HEK293 (cell line): ENCODE measurements around the gene TRMT112.

Source experiments
- BCL11B ChIP-seq: fragments of 450-650 bp; formaldehyde crosslinking; IDR thresholded peaks from 2 replicates; pipeline ENCODE4 v1.5.1; 2016; ENCODE audit warnings: low read depth, missing biosample characterization, missing genetic modification characterization
- ELK4 ChIP-seq: IDR thresholded peaks from 2 replicates; pipeline ENCODE4 v1.6.1; 2011; ENCODE audit warnings: mild to moderate bottlenecking, low read depth, low read length, borderline replicate concordance
- GLI2 ChIP-seq: fragments of 450-650 bp; formaldehyde crosslinking; IDR thresholded peaks from 2 replicates; pipeline ENCODE4; 2017; ENCODE audit warnings: missing biosample characterization, missing genetic modification characterization, low read depth, borderline replicate concordance
- GLI4 ChIP-seq: fragments of 450-650 bp; formaldehyde crosslinking; IDR thresholded peaks from 2 replicates; pipeline ENCODE4 v1.5.1; 2016; ENCODE audit warnings: missing biosample characterization, missing genetic modification characterization
- HOXD13 ChIP-seq: sonication (generic); formaldehyde crosslinking; IDR thresholded peaks from 2 replicates; pipeline ENCODE4 v1.8.0; 2022; ENCODE audit warnings: missing genetic modification reagents, borderline replicate concordance
- KLF16 ChIP-seq: fragments of 450-650 bp; formaldehyde crosslinking; IDR thresholded peaks from 2 replicates; pipeline ENCODE4 v1.5.1; 2017; ENCODE audit warnings: missing biosample characterization, missing genetic modification characterization
- SP3 ChIP-seq: fragments of 450-650 bp; formaldehyde crosslinking; IDR thresholded peaks from 2 replicates; pipeline ENCODE4 v1.5.1; 2016; ENCODE audit warnings: missing biosample characterization, missing genetic modification characterization
- TRIM28 ChIP-seq: IDR thresholded peaks from 2 replicates; pipeline ENCODE4 v1.6.1; 2011; ENCODE audit warnings: low read length, control low read depth, borderline replicate concordance
- ZFHX2 ChIP-seq: fragments of 450-650 bp; formaldehyde crosslinking; conservative IDR thresholded peaks from 2 replicates; pipeline ENCODE4 v1.5.1; 2016; ENCODE audit warnings: missing biosample characterization, missing genetic modification characterization
- ZNF112 ChIP-seq: fragments of 450-650 bp; formaldehyde crosslinking; IDR thresholded peaks from 2 replicates; pipeline ENCODE4 v1.5.0; 2017; ENCODE audit warnings: missing biosample characterization, missing genetic modification characterization
- ZNF132 ChIP-seq: fragments of 450-650 bp; formaldehyde crosslinking; IDR thresholded peaks from 2 replicates; pipeline ENCODE4 v1.5.1; 2017; ENCODE audit warnings: missing biosample characterization, missing genetic modification characterization, borderline replicate concordance
- ZNF138 ChIP-seq: fragments of 450-650 bp; formaldehyde crosslinking; IDR thresholded peaks from 2 replicates; pipeline ENCODE4 v1.5.1; 2016; ENCODE audit warnings: missing biosample characterization, missing genetic modification characterization, borderline replicate concordance
- ZNF148 ChIP-seq: fragments of 450-650 bp; formaldehyde crosslinking; IDR thresholded peaks from 2 replicates; pipeline ENCODE4 v1.5.0; 2017; ENCODE audit warnings: missing biosample characterization, missing genetic modification characterization, borderline replicate concordance
- ZNF184 ChIP-seq: fragments of 450-650 bp; IDR thresholded peaks from 2 replicates; pipeline ENCODE4 v1.5.1; 2018; ENCODE audit warnings: missing biosample characterization, mild to moderate bottlenecking, missing genetic modification characterization
- ZNF23 ChIP-seq: fragments of 450-650 bp; formaldehyde crosslinking; IDR thresholded peaks from 2 replicates; pipeline ENCODE4 v1.5.1; 2016; ENCODE audit warnings: missing biosample characterization, missing genetic modification characterization, borderline replicate concordance
- ZNF335 ChIP-seq: fragments of 450-650 bp; formaldehyde crosslinking; conservative IDR thresholded peaks from 2 replicates; pipeline ENCODE4 v1.5.1; 2016; ENCODE audit warnings: missing biosample characterization, missing genetic modification characterization
- ZNF341 ChIP-seq: fragments of 450-650 bp; formaldehyde crosslinking; IDR thresholded peaks from 2 replicates; pipeline ENCODE4; 2016; ENCODE audit warnings: low read depth, missing biosample characterization, missing genetic modification characterization
- ZNF37A ChIP-seq: fragments of 450-650 bp; IDR thresholded peaks from 2 replicates; pipeline ENCODE4 v1.5.1; 2018; ENCODE audit warnings: missing biosample characterization, missing genetic modification characterization
- ZNF544 ChIP-seq: fragments of 450-650 bp; formaldehyde crosslinking; IDR thresholded peaks from 2 replicates; pipeline ENCODE4 v1.5.0; 2017; ENCODE audit warnings: missing biosample characterization, missing genetic modification characterization
- ZNF580 ChIP-seq: fragments of 450-650 bp; formaldehyde crosslinking; IDR thresholded peaks from 2 replicates; pipeline ENCODE4 v1.5.1; 2016; ENCODE audit warnings: missing biosample characterization, missing genetic modification characterization
- ZNF623 ChIP-seq: fragments of 450-650 bp; formaldehyde crosslinking; IDR thresholded peaks from 2 replicates; pipeline ENCODE4 v1.5.1; 2016; ENCODE audit warnings: missing biosample characterization, missing genetic modification characterization
- ZNF629 ChIP-seq: fragments of 450-650 bp; formaldehyde crosslinking; IDR thresholded peaks from 2 replicates; pipeline ENCODE4 v1.5.1; 2017; ENCODE audit warnings: missing biosample characterization, missing genetic modification characterization
- ZNF654 ChIP-seq: fragments of 450-650 bp; formaldehyde crosslinking; IDR thresholded peaks from 2 replicates; pipeline ENCODE4 v1.5.1; 2016; ENCODE audit warnings: low read depth, missing biosample characterization, missing genetic modification characterization
- ZNF677 ChIP-seq: fragments of 450-650 bp; IDR thresholded peaks from 2 replicates; pipeline ENCODE4 v1.5.0; 2018; ENCODE audit warnings: missing biosample characterization, mild to moderate bottlenecking, missing genetic modification characterization, moderate library complexity
- ZNF830 ChIP-seq: fragments of 450-650 bp; IDR thresholded peaks from 2 replicates; pipeline ENCODE4 v1.5.0; 2018; ENCODE audit warnings: missing biosample characterization, missing genetic modification characterization, low read depth, mild to moderate bottlenecking, moderate library complexity
- ZSCAN18 ChIP-seq: fragments of 450-650 bp; formaldehyde crosslinking; IDR thresholded peaks from 2 replicates; pipeline ENCODE4 v1.5.1; 2016; ENCODE audit warnings: missing biosample characterization, missing genetic modification characterization
- ZSCAN23 ChIP-seq: fragments of 450-650 bp; formaldehyde crosslinking; IDR thresholded peaks from 2 replicates; pipeline ENCODE4 v1.5.1; 2016; ENCODE audit warnings: missing biosample characterization, missing genetic modification characterization
- TF ChIP-seq, protein P1 (sequence below): fragments of 450-650 bp; formaldehyde crosslinking; IDR thresholded peaks from 2 replicates; pipeline ENCODE4 v1.5.1; 2016; ENCODE audit warnings: missing biosample characterization, missing genetic modification characterization
- TF ChIP-seq, protein P2 (sequence below): fragments of 450-650 bp; formaldehyde crosslinking; IDR thresholded peaks from 2 replicates; pipeline ENCODE4 v1.5.1; 2016; ENCODE audit warnings: missing biosample characterization, missing genetic modification characterization
- TF ChIP-seq, protein P3 (sequence below): fragments of 450-650 bp; formaldehyde crosslinking; IDR thresholded peaks from 2 replicates; pipeline ENCODE4; 2016; ENCODE audit warnings: missing biosample characterization, missing genetic modification characterization

TRMT112 gene

GRCh38 chr11:64284962-64285884, 32.1 kb downstream of the TRMT112 start, which contains the start of gene GPR137 (continued):
- TF ChIP-seq ELK4, result no peak
- no peak for TF ChIP-seq ZNF132 (tag by site-specific recombination)
- TF ChIP-seq ZNF629 (tag by site-specific recombination), result no peak
- TF ChIP-seq ZSCAN23, result no peak
- TF ChIP-seq ZNF830 (tag by site-specific recombination), result no peak
- TF ChIP-seq KLF16 (tag by site-specific recombination), result no peak
- no peak for TF ChIP-seq GLI4 (tag by site-specific recombination)
- no peak; the same call in 1 of the 2 replicates for TF ChIP-seq ZFHX2 (tag by site-specific recombination)
- no peak for TF ChIP-seq HOXD13 (CRISPR knock-in tag)
- no peak for TF ChIP-seq ZNF23
- no peak for TF ChIP-seq ZNF677
- TF ChIP-seq, protein P1, sequence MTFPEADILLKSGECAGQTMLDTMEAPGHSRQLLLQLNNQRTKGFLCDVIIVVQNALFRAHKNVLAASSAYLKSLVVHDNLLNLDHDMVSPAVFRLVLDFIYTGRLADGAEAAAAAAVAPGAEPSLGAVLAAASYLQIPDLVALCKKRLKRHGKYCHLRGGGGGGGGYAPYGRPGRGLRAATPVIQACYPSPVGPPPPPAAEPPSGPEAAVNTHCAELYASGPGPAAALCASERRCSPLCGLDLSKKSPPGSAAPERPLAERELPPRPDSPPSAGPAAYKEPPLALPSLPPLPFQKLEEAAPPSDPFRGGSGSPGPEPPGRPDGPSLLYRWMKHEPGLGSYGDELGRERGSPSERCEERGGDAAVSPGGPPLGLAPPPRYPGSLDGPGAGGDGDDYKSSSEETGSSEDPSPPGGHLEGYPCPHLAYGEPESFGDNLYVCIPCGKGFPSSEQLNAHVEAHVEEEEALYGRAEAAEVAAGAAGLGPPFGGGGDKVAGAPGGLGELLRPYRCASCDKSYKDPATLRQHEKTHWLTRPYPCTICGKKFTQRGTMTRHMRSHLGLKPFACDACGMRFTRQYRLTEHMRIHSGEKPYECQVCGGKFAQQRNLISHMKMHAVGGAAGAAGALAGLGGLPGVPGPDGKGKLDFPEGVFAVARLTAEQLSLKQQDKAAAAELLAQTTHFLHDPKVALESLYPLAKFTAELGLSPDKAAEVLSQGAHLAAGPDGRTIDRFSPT (tag by site-specific recombination), result peak; percentile 82
- no peak for TF ChIP-seq ZNF654 (tag by site-specific recombination)
- peak; percentile 85 for TF ChIP-seq ZNF37A (tag by site-specific recombination)
- TF ChIP-seq, protein P2, sequence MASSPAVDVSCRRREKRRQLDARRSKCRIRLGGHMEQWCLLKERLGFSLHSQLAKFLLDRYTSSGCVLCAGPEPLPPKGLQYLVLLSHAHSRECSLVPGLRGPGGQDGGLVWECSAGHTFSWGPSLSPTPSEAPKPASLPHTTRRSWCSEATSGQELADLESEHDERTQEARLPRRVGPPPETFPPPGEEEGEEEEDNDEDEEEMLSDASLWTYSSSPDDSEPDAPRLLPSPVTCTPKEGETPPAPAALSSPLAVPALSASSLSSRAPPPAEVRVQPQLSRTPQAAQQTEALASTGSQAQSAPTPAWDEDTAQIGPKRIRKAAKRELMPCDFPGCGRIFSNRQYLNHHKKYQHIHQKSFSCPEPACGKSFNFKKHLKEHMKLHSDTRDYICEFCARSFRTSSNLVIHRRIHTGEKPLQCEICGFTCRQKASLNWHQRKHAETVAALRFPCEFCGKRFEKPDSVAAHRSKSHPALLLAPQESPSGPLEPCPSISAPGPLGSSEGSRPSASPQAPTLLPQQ (tag by site-specific recombination), result no peak
- no peak for TF ChIP-seq ZNF138 (tag by site-specific recombination)
- TF ChIP-seq BCL11B (tag by site-specific recombination), result no peak
- no peak for TF ChIP-seq ZNF184 (tag by site-specific recombination)
- no peak for TF ChIP-seq ZNF544 (tag by site-specific recombination)
- peak; percentile 11 for TF ChIP-seq ZNF335 (tag by site-specific recombination)
- TF ChIP-seq ZSCAN18 (tag by site-specific recombination), result no peak
- TF ChIP-seq TRIM28, result no peak
- TF ChIP-seq ZNF623 (tag by site-specific recombination), result no peak
- no peak for TF ChIP-seq GLI2 (tag by site-specific recombination)
- TF ChIP-seq, protein P3, sequence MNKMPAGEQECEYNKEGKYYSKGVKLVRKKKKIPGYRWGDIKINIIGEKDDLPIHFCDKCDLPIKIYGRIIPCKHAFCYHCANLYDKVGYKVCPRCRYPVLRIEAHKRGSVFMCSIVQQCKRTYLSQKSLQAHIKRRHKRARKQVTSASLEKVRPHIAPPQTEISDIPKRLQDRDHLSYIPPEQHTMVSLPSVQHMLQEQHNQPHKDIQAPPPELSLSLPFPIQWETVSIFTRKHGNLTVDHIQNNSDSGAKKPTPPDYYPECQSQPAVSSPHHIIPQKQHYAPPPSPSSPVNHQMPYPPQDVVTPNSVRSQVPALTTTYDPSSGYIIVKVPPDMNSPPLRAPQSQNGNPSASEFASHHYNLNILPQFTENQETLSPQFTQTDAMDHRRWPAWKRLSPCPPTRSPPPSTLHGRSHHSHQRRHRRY, result no peak
- peak; percentile 80 for TF ChIP-seq ZNF341 (tag by site-specific recombination)
- TF ChIP-seq SP3 (tag by site-specific recombination), result peak; percentile 55; the same call in 1 of the 2 replicates
- TF ChIP-seq ZNF580, result no peak
- TF ChIP-seq ZNF148 (tag by site-specific recombination), result no peak
- TF ChIP-seq ZNF112, result no peak
